GM19238 (cell line): ENCODE results near the gene FNTB.

Experiments
- DNase-seq: peaks from one replicate; pipeline ENCODE4 v3.0.0; 2011; ENCODE audit warnings: low spot score; ENCODE audit not compliant: insufficient read length

FNTB gene

GRCh38 chr14:64974563-64974962 is 12.1 kb upstream of the FNTB start:
- DNase-seq: no peak

GRCh38 chr14:64979336-64980074 is 7.2 kb upstream of the FNTB start:
- no peak for DNase-seq

- no peak for DNase-seq
Measured at GRCh38 chr14:64983439-64984310, 3.0 kb upstream of the FNTB start.

GRCh38 chr14:64987438-64987767 is 708 bp downstream of the FNTB start:
- no peak for DNase-seq

GRCh38 chr14:64990296-64990695 is 3.6 kb downstream of the FNTB start:
- no peak for DNase-seq

GRCh38 chr14:64990939-64991338 is 4.2 kb downstream of the FNTB start:
- DNase-seq: no peak

GRCh38 chr14:64992328-64992885 is 5.7 kb downstream of the FNTB start:
- DNase-seq: no peak

- no peak for DNase-seq
Measured at GRCh38 chr14:64993266-64993930, 6.7 kb downstream of the FNTB start.

- DNase-seq: no peak
Measured at GRCh38 chr14:64994540-64994939, 7.8 kb downstream of the FNTB start.

- no peak for DNase-seq
Measured at GRCh38 chr14:64995291-64995690, 8.6 kb downstream of the FNTB start.

GRCh38 chr14:64997108-64997794 is 10.6 kb downstream of the FNTB start:
- DNase-seq: no peak

GRCh38 chr14:64998455-64998931 is 11.8 kb downstream of the FNTB start:
- no peak for DNase-seq

GRCh38 chr14:65000898-65001591 is 14.3 kb downstream of the FNTB start:
- no peak for DNase-seq

- no peak for DNase-seq
Measured at GRCh38 chr14:65001723-65002122, 15.0 kb downstream of the FNTB start.

- DNase-seq: no peak
Measured at GRCh38 chr14:65002586-65003210, 16.0 kb downstream of the FNTB start.

GRCh38 chr14:65003394-65003793 is 16.7 kb downstream of the FNTB start:
- DNase-seq: no peak

GRCh38 chr14:65006261-65006721 is 19.6 kb downstream of the FNTB start:
- no peak for DNase-seq

- no peak for DNase-seq
Measured at GRCh38 chr14:65007202-65007601, 20.5 kb downstream of the FNTB start.

GRCh38 chr14:65010211-65010931 is 23.7 kb downstream of the FNTB start:
- DNase-seq: no peak
